C4-2B (cell line): Measurements from ENCODE around the gene MPC1.
A peak's percentile ranks its signal among the peaks of the same experiment; 100 is the strongest.

Experiments
- H3K27ac ChIP-seq: fragments of 450-650 bp; 2 replicates; pipeline ENCODE4 v1.5.1; 2017
- CTCF ChIP-seq: fragments of 450-650 bp; conservative IDR thresholded peaks from 2 replicates; pipeline ENCODE4 v1.5.1; 2017; ENCODE audit warnings: mild to moderate bottlenecking
- ZFX ChIP-seq: fragments of 450-650 bp; IDR thresholded peaks from 2 replicates; pipeline ENCODE4 v1.6.1; 2017

MPC1 gene

GRCh38 chr6:166413491-166413951 lies 30.8 kb upstream of the MPC1 start:
- no peak overlapping the region for H3K27ac ChIP-seq
- no peak for TF ChIP-seq CTCF
- no peak for TF ChIP-seq ZFX

- H3K27ac ChIP-seq: no peak overlapping the region
- TF ChIP-seq CTCF (no peak), ZFX (no peak)
These were observed 30.2 kb upstream of the MPC1 start for GRCh38 chr6:166412911-166413384.

DNA sequence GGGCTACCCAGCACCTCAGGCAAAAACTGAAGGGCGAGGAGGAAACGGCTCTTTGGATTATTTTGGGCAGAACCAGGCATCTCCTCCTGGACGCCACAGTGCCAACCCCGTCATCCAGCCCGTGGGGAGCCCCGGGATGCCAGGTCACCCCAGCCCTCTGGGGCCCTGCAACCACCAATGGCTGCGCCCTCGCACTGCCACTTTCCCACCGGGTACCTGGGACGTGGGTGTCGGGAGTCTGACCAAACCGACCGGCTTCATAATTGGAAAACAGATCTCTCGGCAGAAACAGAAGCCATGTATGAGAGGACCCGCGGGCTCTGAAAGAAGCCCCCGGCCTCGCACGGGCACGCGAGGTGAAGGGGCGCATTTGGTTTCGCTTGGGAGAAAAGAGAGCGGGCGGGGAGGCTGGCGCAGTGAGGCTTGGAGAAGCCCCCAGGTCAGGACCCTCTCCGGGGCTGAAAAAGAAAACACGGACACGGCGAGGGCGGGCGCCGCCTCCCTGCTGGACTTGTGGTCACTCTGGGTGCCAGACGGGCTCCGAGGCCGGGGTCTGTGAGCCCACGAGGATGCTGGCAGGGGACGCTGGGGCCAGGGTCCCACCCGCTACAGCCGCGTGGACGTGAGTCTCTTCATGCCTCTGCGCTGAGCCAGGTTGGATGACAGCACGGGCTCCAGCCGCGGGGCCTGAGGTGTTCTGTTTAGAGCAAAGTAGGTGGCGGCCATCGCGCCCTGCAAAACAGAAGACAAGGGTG lies 29.6 kb upstream of the MPC1 start:
- H3K27ac ChIP-seq: no peak overlapping the region
- TF ChIP-seq ZFX: no peak
- no peak for TF ChIP-seq CTCF

GRCh38 chr6:166411721-166412151 lies 29.0 kb upstream of the MPC1 start:
- TF ChIP-seq CTCF (no peak), ZFX (no peak)
- no peak overlapping the region for H3K27ac ChIP-seq

DNA sequence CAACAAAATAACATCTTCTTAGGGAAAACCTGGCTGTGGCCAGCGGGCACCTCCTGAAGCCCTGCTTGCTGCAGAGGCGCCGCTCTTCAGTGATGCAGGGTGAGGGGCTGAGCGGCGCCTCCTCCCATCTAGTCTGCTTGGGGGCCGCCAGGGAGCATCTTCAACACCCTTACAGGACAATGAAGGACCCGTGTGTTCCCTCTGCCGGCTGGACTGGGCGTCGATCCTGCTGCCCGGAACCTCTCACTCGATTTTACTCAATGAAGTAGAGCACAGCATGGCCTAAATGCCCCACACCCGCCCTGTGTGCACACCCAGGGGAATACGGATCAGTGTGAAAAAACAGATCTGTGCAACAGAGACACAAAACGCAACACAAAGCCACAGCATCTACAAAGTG lies 28.5 kb upstream of the MPC1 start:
- no peak for TF ChIP-seq CTCF
- no peak for TF ChIP-seq ZFX

GRCh38 chr6:166410426-166410935 lies 27.7 kb upstream of the MPC1 start:
- TF ChIP-seq CTCF: no peak
- TF ChIP-seq ZFX: no peak
- H3K27ac ChIP-seq: no peak overlapping the region

More for the DNA sequence above, 28.5 kb upstream of the MPC1 start:
- no peak overlapping the region for H3K27ac ChIP-seq

DNA sequence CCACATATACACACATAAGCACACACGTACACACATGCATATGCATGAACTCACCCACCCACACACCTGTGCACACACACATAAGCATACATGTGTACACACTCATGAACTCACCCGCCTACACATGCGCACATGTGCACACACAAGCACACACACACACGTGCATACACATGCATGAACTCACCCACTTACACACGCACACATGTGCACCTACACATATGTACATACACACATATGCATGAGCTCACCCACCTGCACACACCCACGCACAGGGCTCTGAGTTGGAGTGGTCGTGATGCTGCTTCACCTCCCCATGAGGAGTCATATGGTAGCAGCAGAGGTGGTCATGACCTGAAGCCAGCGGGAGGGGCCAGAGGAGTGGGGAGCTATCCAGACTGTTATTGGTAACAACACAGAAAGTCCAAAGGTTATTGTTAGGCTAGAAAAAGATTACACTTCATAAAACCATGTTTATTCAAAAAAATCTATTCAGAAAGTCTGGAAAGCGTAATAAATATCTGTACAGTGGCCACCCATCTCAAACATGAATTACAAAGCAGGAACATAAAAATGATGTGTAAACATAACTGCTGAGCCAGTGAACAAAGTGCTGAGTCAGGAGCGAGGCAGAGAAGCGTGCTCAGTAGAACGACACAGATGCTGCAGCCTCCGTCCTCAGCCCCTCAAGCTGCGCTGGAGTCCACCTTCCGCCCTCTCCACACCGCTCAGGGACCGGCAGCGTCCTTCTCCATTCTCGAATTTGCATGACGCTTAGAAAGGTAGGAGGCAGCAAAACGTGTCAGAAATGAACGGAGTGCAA lies 26.4 kb upstream of the MPC1 start:
- 0 out of 2 replicates have a peak overlapping the region, but pooled peaks have one; percentile 17 for H3K27ac ChIP-seq
- TF ChIP-seq ZFX (no peak), CTCF (no peak)
